Panc1 (cell line): ENCODE data around the gene PLXNC1. TPM values are rescaled to one million over a fixed set of nuclear protein-coding genes. Genes with fewer than 3 reads are reported as not detected.

Experiments used
- ATAC-seq: fragments of 200-7000 bp; cut with Tn5 transposase; 2 replicates; pipeline ENCODE4 v1.9.1; 2020; ENCODE audit warnings: mild to moderate bottlenecking, moderate library complexity
- BruUV-seq: library from RNA; stranded (reverse); fragments of 400-500 nt; replicated peaks from 2 replicates; lab custom pipeline; 2021; lab: Mats Ljungman, UMichigan
- CTCF ChIA-PET: fragments of 300-600 bp; sonication (Branson Sonifier 250); formaldehyde crosslinking; loops from one replicate; lab custom pipeline; 2022; ENCODE audit warnings: antibody characterized with exemption; lab: Charles Lee
- POLR2A ChIA-PET: fragments of 300-600 bp; sonication (Branson Sonifier 250); formaldehyde crosslinking; loops from one replicate; lab custom pipeline; 2022; ENCODE audit warnings: antibody characterized with exemption; lab: Charles Lee
- DNase-seq: peaks from one replicate; pipeline ENCODE4 v3.0.0-alpha.2; 2010; ENCODE audit warnings: low read depth, low spot score
- H3K27ac ChIP-seq: 2 replicates; pipeline ENCODE4 v1.5.1; 2011; ENCODE audit warnings: mild to moderate bottlenecking, low read length, inconsistent platforms
- H3K27me3 ChIP-seq: fragments of 200-500 bp; sonication (Bioruptor generic); 2 replicates; pipeline ENCODE4 v1.6.0; 2014; ENCODE audit warnings: low read length, inconsistent platforms; ENCODE audit not compliant: control insufficient read depth, insufficient read depth
- H3K36me3 ChIP-seq: fragments of 200-500 bp; sonication (Bioruptor generic); 2 replicates; pipeline ENCODE4 v1.5.1; 2014; ENCODE audit warnings: inconsistent platforms, mild to moderate bottlenecking, low read length, moderate library complexity; ENCODE audit not compliant: control insufficient read depth, insufficient read depth
- H3K4me1 ChIP-seq: 2 replicates; pipeline ENCODE4 v1.5.1; 2011; ENCODE audit warnings: inconsistent platforms, mild to moderate bottlenecking, low read length, moderate library complexity; ENCODE audit not compliant: control insufficient read depth, insufficient read depth
- H3K4me3 ChIP-seq, 2 experiments: 2 replicates each; pipeline ENCODE4 v1.5.1; 2011 to 2012; ENCODE audit warnings: low read depth in 2 of 2, low read length in 2 of 2, mild to moderate bottlenecking in 2 of 2, inconsistent platforms in 1 of 2, moderate library complexity in 1 of 2
- H3K9me3 ChIP-seq: fragments of 200-500 bp; sonication (Bioruptor generic); 2 replicates; pipeline ENCODE4 v1.5.1; 2014; ENCODE audit warnings: low read depth, mild to moderate bottlenecking, inconsistent platforms, low read length, moderate library complexity; ENCODE audit not compliant: control insufficient read depth, insufficient read depth
- CTCF ChIP-seq: fragments of 450-650 bp; IDR thresholded peaks from 2 replicates; pipeline ENCODE4 v1.5.1; 2017; ENCODE audit warnings: mild to moderate bottlenecking
- POLR2AphosphoS5 ChIP-seq: IDR thresholded peaks from 2 replicates; pipeline ENCODE4 v1.6.1; 2012; ENCODE audit warnings: mild to moderate bottlenecking, low read depth, low read length, moderate library complexity
- REST ChIP-seq, 2 experiments: IDR thresholded peaks; 2 replicates each; pipeline ENCODE4 v1.6.1; 2011 to 2012; ENCODE audit warnings: low read depth in 2 of 2, control low read depth in 1 of 2, low read length in 1 of 2, mild to moderate bottlenecking in 1 of 2, moderate library complexity in 1 of 2; ENCODE audit not compliant: insufficient read depth in 1 of 2
- TCF7L2 ChIP-seq: IDR thresholded peaks from 2 replicates; pipeline ENCODE4 v1.6.1; 2011; ENCODE audit warnings: mild to moderate bottlenecking, low read depth, low read length, inconsistent platforms
- in situ Hi-C: cut with HindIII; loops from 2 replicates; pipeline ENCODE4 v1.10.0; 2016; ENCODE audit warnings: low sequenced_read_pairs, low pct_unique_long_range_greater_than_20kb
- intact Hi-C: fragments of 100-400 bp; cut with micrococcal nuclease; formaldehyde crosslinking; loops from one replicate; pipeline ENCODE4 v1.10.0; 2022; ENCODE audit not compliant: unreplicated experiment
- total RNA-seq: library from RNA; stranded (reverse); gene quantifications from one replicate; pipeline ENCODE4 v1.2.1, GENCODE V29; 2021; ENCODE audit not compliant: unreplicated experiment

PLXNC1 gene
- total RNA-seq, 1 experiment from 2014 or later, result 0.57 TPM

DNA sequence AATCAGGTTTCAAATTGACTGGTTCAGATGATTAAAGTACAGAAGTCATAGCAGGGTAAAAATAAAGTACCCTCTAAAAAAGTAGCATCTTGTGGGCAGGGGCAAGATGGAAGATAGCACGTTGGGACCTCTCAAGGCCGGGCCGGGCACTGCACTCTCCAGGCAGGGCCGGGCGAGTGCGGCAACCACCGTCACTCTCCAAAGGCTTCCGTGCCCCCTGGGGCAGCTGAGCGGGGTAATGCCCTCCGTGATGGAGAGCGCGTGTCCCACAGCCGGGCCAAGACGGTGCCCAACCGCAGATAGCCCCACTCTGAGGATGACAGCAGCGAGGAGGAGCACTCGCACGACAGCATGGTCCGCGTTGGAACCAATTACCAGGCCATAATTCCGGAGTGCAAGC is 8.6 kb upstream of the PLXNC1 start:
- intact Hi-C loops, result no loop called here
- Histone ChIP-seq H3K9me3 (no peaks in the 10 kb centered on the region), H3K4me3 (no peak overlapping the region), H3K27ac (no peak overlapping the region), H3K36me3 (no peaks in the 10 kb centered on the region), H3K27me3 (peaks cover 17% of the 10 kb centered on the region), H3K4me1 (no peaks in the 10 kb centered on the region; the same call in 1 of the 2 replicates)
- in situ Hi-C loops, result no loop called here
- ATAC-seq (no peak), DNase-seq (no peak)
- no TSS peak for BruUV-seq
- ChIA-PET CTCF (no interaction called here), POLR2A (no interaction called here)
- TF ChIP-seq REST (IDR thresholded peaks at IDR 0.05; ENCODE audit: insufficient read depth in 1 of 2, low read depth in 2 of 2, low read length in 1 of 2), result no peak
- no peak for TF ChIP-seq POLR2AphosphoS5
- TF ChIP-seq CTCF, result no peak

DNA sequence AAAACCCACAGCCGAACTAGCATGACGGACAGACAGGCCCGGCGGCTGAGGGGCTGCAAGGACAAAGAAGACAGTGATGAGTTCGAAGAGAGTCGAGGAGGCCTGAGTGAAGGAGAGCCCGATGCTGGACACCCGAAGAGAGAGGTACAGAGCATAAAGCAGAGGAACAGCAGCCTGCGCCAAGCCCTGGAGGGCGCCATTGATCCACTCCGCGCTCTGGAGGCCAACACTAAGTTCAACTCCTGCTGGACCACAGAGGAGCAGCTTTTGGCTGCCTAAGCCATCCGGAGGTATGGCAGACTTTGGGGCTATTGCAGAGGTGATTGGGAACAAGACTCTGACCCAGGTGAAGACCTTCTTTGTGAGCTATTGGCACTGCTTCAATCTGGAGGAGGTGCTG is 7.8 kb upstream of the PLXNC1 start:
- no peak for DNase-seq
- no peaks in the 10 kb centered on the region for H3K9me3 ChIP-seq
- TF ChIP-seq TCF7L2, result no peak
- TF ChIP-seq REST (IDR thresholded peaks at IDR 0.05; ENCODE audit: insufficient read depth in 1 of 2, low read depth in 2 of 2, low read length in 1 of 2), result no peak
- peak; percentile 54 for TF ChIP-seq CTCF
- peak; percentile 72 for ATAC-seq
- in situ Hi-C loops, result no loop called here
- H3K4me1 ChIP-seq, result no peaks in the 10 kb centered on the region; the same call in 1 of the 2 replicates
- no TSS peak for BruUV-seq
- ChIA-PET POLR2A (no interaction called here), CTCF (no interaction called here)
- H3K27ac ChIP-seq, result no peak overlapping the region
- intact Hi-C loops, result no loop called here
- no peaks in the 10 kb centered on the region for H3K36me3 ChIP-seq
- H3K4me3 ChIP-seq, result no peak overlapping the region
- peaks cover 19% of the 10 kb centered on the region for H3K27me3 ChIP-seq
